PC-3 (cell line): ENCODE results near the gene SPNS3. TPM values are rescaled to one million over a fixed set of nuclear protein-coding genes. Genes with fewer than 3 reads are reported as not detected.

Experiments used
- ATAC-seq: fragments of 200-7000 bp; cut with Tn5 transposase; 2 replicates; pipeline ENCODE4 v1.9.1; 2020; ENCODE audit warnings: mild to moderate bottlenecking, moderate library complexity
- BruUV-seq: library from RNA; stranded (reverse); fragments of 400-500 nt; replicated peaks from 2 replicates; lab custom pipeline; 2021; lab: Mats Ljungman, UMichigan
- CTCF ChIA-PET: fragments of 300-600 bp; sonication (Branson Sonifier 250); formaldehyde crosslinking; loops from one replicate; lab custom pipeline; 2022; ENCODE audit warnings: antibody characterized with exemption; lab: Charles Lee
- POLR2A ChIA-PET: fragments of 300-600 bp; sonication (Branson Sonifier 250); formaldehyde crosslinking; loops from one replicate; lab custom pipeline; 2022; ENCODE audit warnings: antibody characterized with exemption; ENCODE audit not compliant: unreplicated experiment; lab: Charles Lee
- DNase-seq: peaks from one replicate; pipeline ENCODE4 v3.0.0-alpha.2; 2015
- H2AFZ ChIP-seq: fragments of 300-600 bp; sonication (generic); 2 replicates; pipeline ENCODE4 v1.6.0; 2016; ENCODE audit warnings: antibody characterized with exemption, low read length
- H3F3A ChIP-seq: fragments of 300-600 bp; sonication (generic); one replicate; pipeline ENCODE4 v1.6.0; 2017; ENCODE audit warnings: antibody characterized with exemption, low read length, control low read depth, mild to moderate bottlenecking; ENCODE audit not compliant: unreplicated experiment
- H3K27ac ChIP-seq: fragments of 300-600 bp; sonication (generic); 2 replicates; pipeline ENCODE4 v1.5.1; 2016; ENCODE audit warnings: mild to moderate bottlenecking, low read length
- H3K27me3 ChIP-seq: fragments of 300-600 bp; sonication (generic); 2 replicates; pipeline ENCODE4 v1.6.1; 2016; ENCODE audit warnings: low read length, mixed read lengths
- H3K36me3 ChIP-seq: fragments of 300-600 bp; sonication (generic); 2 replicates; pipeline ENCODE4 v1.6.1; 2016; ENCODE audit warnings: low read depth, mixed run types, low read length, mixed read lengths
- H3K4me1 ChIP-seq: fragments of 300-600 bp; sonication (generic); 2 replicates; pipeline ENCODE4 v1.5.1; 2016; ENCODE audit warnings: low read length; ENCODE audit not compliant: insufficient read depth
- H3K4me2 ChIP-seq: fragments of 300-600 bp; sonication (generic); 2 replicates; pipeline ENCODE4 v1.6.0; 2016; ENCODE audit warnings: low read length
- H3K4me3 ChIP-seq: fragments of 300-600 bp; sonication (generic); 2 replicates; pipeline ENCODE4 v1.5.1; 2016; ENCODE audit warnings: mild to moderate bottlenecking, low read length, mixed read lengths
- H3K79me2 ChIP-seq: fragments of 300-600 bp; sonication (generic); 2 replicates; pipeline ENCODE4 v1.6.1; 2017; ENCODE audit warnings: low read length, mixed read lengths
- H3K9ac ChIP-seq: fragments of 300-600 bp; sonication (generic); 2 replicates; pipeline ENCODE4 v1.6.0; 2016; ENCODE audit warnings: mild to moderate bottlenecking, low read length
- H3K9me2 ChIP-seq: fragments of 300-600 bp; sonication (generic); replicated peaks from 2 replicates; pipeline ENCODE4 v1.6.1; 2016; ENCODE audit warnings: mixed run types, low read length, mixed read lengths
- H3K9me3 ChIP-seq: fragments of 300-600 bp; sonication (generic); 2 replicates; pipeline ENCODE4 v1.6.1; 2016; ENCODE audit warnings: low read length, mixed read lengths
- H4K20me1 ChIP-seq: fragments of 300-600 bp; sonication (generic); 2 replicates; pipeline ENCODE4 v1.6.1; 2016; ENCODE audit warnings: low read length, mixed read lengths
- CTCF ChIP-seq: fragments of 300-600 bp; sonication (generic); conservative IDR thresholded peaks from 2 replicates; pipeline ENCODE4 v1.5.1; 2017; ENCODE audit warnings: antibody characterized with exemption, low read depth, mild to moderate bottlenecking, low read length
- EZH2 ChIP-seq: fragments of 300-600 bp; sonication (generic); IDR thresholded peaks from one replicate; pipeline ENCODE4 v1.6.1; 2017; ENCODE audit warnings: antibody characterized with exemption, mild to moderate bottlenecking, low read length; ENCODE audit not compliant: unreplicated experiment
- EZH2phosphoT487 ChIP-seq: fragments of 300-600 bp; sonication (generic); IDR thresholded peaks from 2 replicates; pipeline ENCODE4 v1.6.1; 2018; ENCODE audit warnings: mild to moderate bottlenecking, antibody characterized with exemption, low read length, borderline replicate concordance
- intact Hi-C: fragments of 100-400 bp; cut with micrococcal nuclease; formaldehyde crosslinking; loops from 2 replicates; pipeline ENCODE4 v1.9.0; 2023
- total RNA-seq: library from RNA; depleted of rRNA; stranded (reverse); fragments of >200 nt; gene quantifications from 2 replicates; pipeline ENCODE4 v1.2.3, GENCODE V29; 2014

SPNS3 gene
- total RNA-seq, 1 experiment from 2014 or later, result 0.69 TPM

GRCh38 chr17:4474093-4474492 lies 40.4 kb downstream of the SPNS3 start:
- H3K4me1 ChIP-seq, result peaks cover 9% of the 10 kb centered on the region
- H3K9me2 ChIP-seq, result no peaks in the 10 kb centered on the region
- H3K9me3 ChIP-seq, result no peaks in the 10 kb centered on the region
- no TSS peak for BruUV-seq
- no peaks in the 10 kb centered on the region for H3K79me2 ChIP-seq
- H3F3A ChIP-seq, result no peaks in the 10 kb centered on the region
- no peak overlapping the region for H3K4me3 ChIP-seq
- ATAC-seq (no peak), DNase-seq (no peak)
- POLR2A ChIA-PET, result no interaction called here
- CTCF ChIA-PET, result no interaction called here
- no peaks in the 10 kb centered on the region for H3K27me3 ChIP-seq
- TF ChIP-seq EZH2phosphoT487 (no peak), CTCF (no peak), EZH2 (no peak)
- no peak overlapping the region for H3K9ac ChIP-seq
- H3K4me2 ChIP-seq, result no peak overlapping the region
- intact Hi-C loops, result no loop called here
- no peak overlapping the region for H3K27ac ChIP-seq
- no peak overlapping the region for H2AFZ ChIP-seq
- no peaks in the 10 kb centered on the region for H3K36me3 ChIP-seq
- H4K20me1 ChIP-seq, result no peaks in the 10 kb centered on the region

GRCh38 chr17:4475001-4475400 lies 41.3 kb downstream of the SPNS3 start:
- TF ChIP-seq EZH2 (no peak), CTCF (no peak), EZH2phosphoT487 (no peak)
- ATAC-seq (no peak), DNase-seq (no peak)
- CTCF ChIA-PET, result no interaction called here
- Histone ChIP-seq H3K27me3 (no peaks in the 10 kb centered on the region), H3K4me2 (no peak overlapping the region), H4K20me1 (no peaks in the 10 kb centered on the region), H2AFZ (no peak overlapping the region), H3K9me3 (no peaks in the 10 kb centered on the region), H3F3A (no peaks in the 10 kb centered on the region), H3K9me2 (no peaks in the 10 kb centered on the region), H3K79me2 (no peaks in the 10 kb centered on the region), H3K4me1 (peaks cover 9% of the 10 kb centered on the region), H3K36me3 (no peaks in the 10 kb centered on the region), H3K4me3 (no peak overlapping the region), H3K27ac (no peak overlapping the region), H3K9ac (no peak overlapping the region)
- intact Hi-C loops, result no loop called here
- BruUV-seq, result no TSS peak
- POLR2A ChIA-PET, result no interaction called here

- H3K4me2 ChIP-seq, result no peak overlapping the region
- no peak overlapping the region for H2AFZ ChIP-seq
- POLR2A ChIA-PET, result no interaction called here
- no peaks in the 10 kb centered on the region for H3K36me3 ChIP-seq
- H3K9ac ChIP-seq, result no peak overlapping the region
- H3K4me1 ChIP-seq, result peaks cover 9% of the 10 kb centered on the region
- H3K79me2 ChIP-seq, result no peaks in the 10 kb centered on the region
- H3K27ac ChIP-seq, result no peak overlapping the region
- no peaks in the 10 kb centered on the region for H3F3A ChIP-seq
- CTCF ChIA-PET, result no interaction called here
- no peaks in the 10 kb centered on the region for H3K9me3 ChIP-seq
- DNase-seq, result no peak
- H3K4me3 ChIP-seq, result no peak overlapping the region
- H4K20me1 ChIP-seq, result no peaks in the 10 kb centered on the region
- intact Hi-C loops, result no loop called here
- no peaks in the 10 kb centered on the region for H3K27me3 ChIP-seq
- no TSS peak for BruUV-seq
- TF ChIP-seq CTCF (no peak), EZH2 (no peak)
- no peaks in the 10 kb centered on the region for H3K9me2 ChIP-seq
- no peak for ATAC-seq
Measured at GRCh38 chr17:4475463-4475862, 41.7 kb downstream of the SPNS3 start.
